OCI-LY3 (cell line): ENCODE data around the gene CXCL16.

ENCODE experiments used
- CTCF ChIP-seq: fragments of 200-600, 300-600 bp; sonication (generic); IDR thresholded peaks from 2 replicates; pipeline ENCODE4 v1.5.1; 2014; ENCODE audit warnings: antibody characterized with exemption, low read length, low read depth
- EZH2phosphoT487 ChIP-seq: fragments of 200-600 bp; shearing (Covaris generic); IDR thresholded peaks from 2 replicates; pipeline ENCODE4 v1.6.1; 2018; ENCODE audit warnings: antibody characterized with exemption, mixed run types, low read depth

- TF ChIP-seq CTCF (no peak), EZH2phosphoT487 (no peak)
These were observed 31.9 kb upstream of the CXCL16 start, which contains the start of gene TM4SF5 for GRCh38 chr17:4771519-4772234.
